HG02798 (cell line): ENCODE data around the gene PEX14.

Experiments
- ATAC-seq: cut with Tn5 transposase; IDR thresholded peaks from one replicate; pipeline ENCODE4 v1.9.1; 2021; ENCODE audit warnings: mild to moderate bottlenecking; ENCODE audit not compliant: unreplicated experiment, poor library complexity

PEX14 gene

DNA sequence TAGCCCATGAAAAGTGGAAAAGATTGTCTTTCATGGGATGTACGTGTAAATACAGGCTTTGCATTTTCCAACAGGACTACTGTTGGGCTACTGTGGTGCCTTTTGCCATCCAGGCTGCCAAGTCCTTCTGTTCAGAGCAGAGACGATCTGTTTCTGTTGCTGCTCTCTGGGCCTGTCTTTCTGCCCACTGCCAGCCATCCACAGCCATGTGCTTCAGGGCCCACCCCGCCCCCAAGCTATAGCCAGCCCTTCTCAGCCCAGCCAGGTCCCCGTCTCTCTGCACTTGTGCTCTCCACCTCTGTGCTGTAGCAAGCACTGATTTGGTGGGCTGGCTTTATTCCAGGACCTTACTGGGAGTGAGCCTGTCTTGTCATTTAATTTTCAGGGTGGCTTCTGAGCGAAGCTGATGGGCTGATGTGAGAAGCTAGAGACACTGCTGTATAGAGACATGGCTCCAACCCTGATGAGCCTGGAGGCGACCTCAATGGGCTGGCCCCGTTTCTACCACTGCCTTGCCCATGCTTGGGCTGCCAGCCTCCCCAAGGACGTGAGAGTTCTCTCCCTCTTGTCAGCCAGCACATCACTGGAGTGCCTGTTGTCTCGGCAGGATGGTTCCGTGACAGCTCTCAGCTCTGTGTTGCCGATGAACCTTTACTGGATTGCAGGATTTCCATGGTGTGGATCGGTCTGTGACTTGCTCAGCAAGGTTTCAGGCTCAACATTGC is 137.8 kb downstream of the PEX14 start:
- ATAC-seq = no peak

DNA sequence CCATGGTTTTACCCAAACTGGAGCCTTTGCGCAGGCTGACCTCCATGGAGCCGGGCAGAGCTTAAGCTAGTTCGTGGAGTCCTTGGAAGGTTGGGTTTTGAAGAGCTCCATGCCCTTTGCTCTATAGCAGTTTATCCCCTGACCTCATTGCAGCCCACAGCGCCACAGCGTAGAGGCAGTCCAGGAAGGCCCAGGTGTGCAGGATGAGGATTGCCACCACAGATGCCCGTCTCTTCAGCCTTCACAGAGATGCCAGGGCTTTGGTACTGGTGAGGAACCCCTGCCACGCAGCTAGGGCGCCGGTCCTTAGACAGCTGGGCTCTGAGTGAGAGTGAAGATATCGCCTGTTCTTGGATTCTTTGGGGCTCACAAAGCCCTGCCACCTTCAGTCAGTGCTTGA is 138.6 kb downstream of the PEX14 start:
- no peak for ATAC-seq

- no peak for ATAC-seq
Measured at GRCh38 chr1:10613861-10614260, 139.1 kb downstream of the PEX14 start.

- ATAC-seq = no peak
Measured at GRCh38 chr1:10614377-10615225, 139.9 kb downstream of the PEX14 start.

DNA sequence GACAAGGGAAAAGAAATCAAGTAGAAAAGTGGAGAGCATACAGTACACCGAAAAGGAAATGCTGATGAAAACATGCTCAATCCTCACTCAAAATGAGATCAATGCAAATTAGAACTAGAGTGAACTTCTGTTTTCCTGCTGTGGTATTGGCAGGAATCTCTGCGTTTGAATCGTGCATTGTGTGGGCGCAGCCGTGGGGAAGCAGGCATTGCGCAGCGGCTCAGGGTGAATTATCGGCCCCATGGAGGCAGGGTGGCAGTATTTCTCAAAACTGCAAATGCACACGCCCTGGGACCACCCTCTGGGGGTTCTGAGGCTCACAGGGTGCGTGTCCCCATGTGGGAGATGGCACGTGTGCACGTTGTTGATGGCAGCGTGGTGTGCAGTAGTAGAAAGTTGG is 140.6 kb downstream of the PEX14 start:
- no peak for ATAC-seq

DNA sequence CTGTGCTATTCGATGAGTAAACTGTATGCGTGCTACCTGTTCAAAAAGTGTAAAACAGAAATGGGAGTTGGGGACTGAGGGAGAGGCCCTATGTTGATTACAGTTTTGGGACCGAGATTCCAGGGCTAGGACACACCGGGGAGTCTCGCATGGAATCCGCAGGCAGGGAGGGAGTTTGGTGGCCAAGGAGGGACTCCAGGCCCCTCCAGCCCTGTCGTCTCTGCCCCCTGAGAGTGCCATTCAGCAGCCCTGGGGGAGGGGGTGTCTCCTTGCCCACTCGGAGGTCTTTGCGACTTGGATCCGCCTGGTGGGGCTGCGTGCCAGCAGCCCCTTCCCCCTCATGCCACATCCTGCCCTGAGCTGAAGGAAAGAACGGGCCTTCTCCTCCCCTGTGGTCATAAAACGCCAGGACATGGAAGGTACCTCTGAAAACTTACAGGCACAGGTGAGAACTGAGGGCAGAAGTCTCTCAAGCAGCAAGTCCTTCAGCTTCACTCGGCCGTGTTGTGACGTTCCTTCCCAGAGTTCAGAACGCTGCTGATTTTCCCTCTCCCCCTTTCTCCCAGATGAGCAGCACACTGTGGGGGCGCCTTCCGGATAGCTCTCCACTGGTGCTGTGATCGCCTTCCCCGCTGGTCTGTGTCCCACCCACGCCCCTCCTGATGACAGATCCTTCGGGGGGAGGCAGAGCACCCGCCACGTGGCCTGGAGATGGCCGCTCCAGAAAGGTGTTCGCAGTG is 141.4 kb downstream of the PEX14 start:
- no peak for ATAC-seq

GRCh38 chr1:10616696-10617095 is 141.9 kb downstream of the PEX14 start:
- ATAC-seq = no peak

GRCh38 chr1:10617318-10617717 is 142.6 kb downstream of the PEX14 start:
- no peak for ATAC-seq

DNA sequence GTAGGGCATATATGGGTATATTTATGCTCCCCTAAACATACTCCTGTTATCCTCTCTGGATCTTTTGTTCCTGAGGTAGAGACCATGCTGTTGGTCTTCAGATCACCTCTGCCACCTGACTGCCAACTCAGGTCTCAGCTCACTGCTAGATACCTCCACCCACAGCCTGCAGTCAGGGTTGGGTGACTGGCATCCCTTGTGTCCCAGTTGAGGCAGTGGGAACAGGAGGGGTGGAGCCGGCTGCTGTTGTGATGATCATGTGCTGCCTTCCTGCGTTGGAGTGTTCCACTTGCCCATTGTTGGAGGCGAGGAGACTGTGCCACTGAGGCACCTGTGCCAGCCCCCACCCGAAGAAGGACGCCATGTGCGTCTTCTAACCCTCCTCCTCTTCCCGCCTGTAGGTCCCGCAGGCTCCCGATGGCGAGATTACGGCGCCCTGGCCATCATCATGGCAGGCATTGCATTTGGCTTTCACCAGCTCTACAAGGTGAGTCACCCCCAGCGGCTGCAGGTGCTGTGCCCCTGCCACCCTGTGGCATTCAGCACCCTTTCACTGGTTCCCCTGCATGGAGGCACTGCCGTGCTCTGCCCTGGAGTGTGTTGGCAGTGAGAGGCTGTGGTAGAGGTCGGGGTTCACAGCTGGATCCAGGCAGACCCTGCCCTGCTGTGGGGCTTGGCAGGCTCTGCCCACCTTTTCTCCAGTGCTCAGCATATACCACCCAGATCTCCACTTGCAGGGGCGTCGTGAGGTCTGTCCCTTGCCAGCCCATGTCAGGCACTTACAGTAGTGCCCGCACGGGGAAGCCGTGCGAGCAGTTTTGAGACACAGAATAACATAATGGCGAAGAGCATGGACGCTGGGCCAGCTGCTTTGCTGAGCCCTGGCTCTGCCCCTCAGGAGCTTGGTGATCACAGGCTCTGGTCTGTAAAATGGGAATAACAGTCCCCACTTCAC is 143.5 kb downstream of the PEX14 start:
- no peak for ATAC-seq

DNA sequence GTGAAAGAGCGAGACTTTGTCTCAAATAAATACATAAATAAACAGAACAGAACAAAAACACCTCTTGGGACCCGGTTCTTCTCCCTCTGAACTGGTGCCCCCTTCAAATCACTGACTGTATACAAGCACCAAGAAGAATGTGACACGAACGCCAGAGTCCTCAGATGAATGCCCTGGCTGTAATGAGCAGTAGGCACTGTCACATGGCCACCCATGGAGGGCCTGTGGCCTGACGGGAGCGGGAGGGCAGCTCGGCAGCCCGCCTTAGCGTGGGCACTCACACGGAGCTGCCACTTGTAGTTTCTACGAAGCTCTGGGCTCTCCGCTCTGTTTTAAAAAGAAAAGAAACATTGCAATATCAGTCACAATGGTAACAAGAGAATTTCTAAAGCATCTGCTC is 146.0 kb downstream of the PEX14 start:
- ATAC-seq = no peak

- ATAC-seq = no peak
Measured at GRCh38 chr1:10621906-10622305, 147.2 kb downstream of the PEX14 start.

DNA sequence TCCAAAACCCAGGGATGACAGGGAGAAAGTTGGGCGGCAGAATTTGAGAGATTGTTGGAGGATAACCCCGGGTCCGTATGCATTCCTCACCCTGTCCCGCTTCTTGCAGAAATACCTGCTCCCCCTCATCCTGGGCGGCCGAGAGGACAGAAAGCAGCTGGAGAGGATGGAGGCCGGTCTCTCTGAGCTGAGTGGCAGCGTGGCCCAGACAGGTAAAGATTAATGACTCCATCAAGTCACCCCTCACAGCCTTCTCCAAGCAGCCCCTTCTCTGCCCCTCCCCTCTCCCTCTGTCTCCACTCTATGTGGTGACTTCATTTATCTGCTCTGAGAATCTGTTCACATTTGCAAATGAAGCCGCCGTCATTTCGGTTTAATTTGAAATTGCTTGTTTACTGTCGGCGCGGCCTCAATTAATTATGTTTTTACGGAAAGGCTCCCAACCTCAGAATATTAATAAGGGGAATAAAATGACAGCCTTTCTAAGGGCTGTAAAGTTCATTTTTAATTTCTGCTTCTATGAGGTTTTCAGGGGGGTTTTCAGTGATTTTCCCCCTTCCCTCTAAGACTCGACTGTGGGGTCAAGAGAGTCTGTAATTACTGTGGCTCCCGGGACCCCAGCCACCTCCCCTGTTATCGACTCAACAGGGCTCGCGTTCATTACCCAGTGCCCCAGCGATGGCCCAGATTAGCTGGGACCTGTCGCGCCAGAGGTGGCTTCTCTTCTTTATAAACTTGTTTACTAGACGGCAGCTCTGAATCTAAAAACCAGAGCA is 148.3 kb downstream of the PEX14 start:
- ATAC-seq = no peak

DNA sequence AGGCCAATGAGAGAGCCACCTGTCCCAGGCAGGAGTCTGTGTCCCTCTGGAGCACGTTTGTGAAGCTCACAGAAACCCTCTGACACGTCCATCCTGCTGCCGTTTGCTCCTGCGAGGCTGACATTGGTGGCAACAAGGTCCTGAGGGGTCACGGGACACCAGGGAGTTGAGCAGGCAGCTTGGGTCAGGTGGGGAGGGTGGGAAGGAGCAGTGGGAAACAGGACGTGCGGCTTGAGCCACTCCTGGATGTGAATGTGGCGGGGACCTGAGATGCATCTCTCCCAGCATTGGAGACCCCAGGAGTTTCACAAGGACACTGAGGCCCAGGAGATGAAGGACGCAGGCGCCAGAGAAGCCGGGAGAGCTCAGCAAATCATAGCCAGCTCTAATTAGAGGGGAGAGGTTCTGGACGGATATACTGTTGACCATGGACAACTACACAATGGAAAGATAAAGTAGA is 149.0 kb downstream of the PEX14 start:
- ATAC-seq = no peak

DNA sequence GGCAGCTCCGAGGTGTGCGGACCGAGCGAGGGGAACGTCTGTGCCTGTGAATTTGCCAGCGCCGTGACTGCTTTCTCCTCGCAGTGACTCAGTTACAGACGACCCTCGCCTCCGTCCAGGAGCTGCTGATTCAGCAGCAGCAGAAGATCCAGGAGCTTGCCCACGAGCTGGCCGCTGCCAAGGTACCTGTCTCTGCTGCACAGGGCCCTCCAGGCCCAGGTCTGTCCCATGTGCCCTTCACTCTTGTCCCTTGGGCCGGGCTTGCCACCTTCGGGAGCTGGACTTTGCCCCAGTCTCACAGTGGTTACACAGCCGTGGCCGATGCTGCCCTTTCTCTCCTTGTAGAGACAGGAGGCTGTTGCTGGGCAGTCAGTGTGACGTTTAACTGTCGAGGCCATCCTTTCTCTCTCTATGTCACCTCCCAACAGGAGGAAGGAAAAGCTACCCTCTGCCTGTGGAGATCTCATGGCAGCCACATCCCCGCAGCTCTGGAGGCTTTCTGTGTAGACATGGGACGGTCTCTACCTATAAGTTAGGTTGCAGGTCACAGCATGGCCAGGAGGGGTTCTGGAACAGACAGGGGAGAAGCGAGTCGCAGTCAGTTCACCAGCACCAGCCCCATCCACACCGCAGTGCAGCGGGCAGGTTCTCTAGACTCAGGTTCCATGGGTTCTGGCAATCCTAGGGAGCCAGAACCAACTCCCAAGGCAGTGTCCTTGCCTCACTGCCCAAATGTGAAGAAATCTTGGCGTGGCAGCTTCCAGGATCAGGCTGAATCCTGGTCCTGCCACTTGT is 149.7 kb downstream of the PEX14 start:
- no peak for ATAC-seq

- no peak for ATAC-seq
Measured at GRCh38 chr1:10625076-10625475, 150.3 kb downstream of the PEX14 start.

DNA sequence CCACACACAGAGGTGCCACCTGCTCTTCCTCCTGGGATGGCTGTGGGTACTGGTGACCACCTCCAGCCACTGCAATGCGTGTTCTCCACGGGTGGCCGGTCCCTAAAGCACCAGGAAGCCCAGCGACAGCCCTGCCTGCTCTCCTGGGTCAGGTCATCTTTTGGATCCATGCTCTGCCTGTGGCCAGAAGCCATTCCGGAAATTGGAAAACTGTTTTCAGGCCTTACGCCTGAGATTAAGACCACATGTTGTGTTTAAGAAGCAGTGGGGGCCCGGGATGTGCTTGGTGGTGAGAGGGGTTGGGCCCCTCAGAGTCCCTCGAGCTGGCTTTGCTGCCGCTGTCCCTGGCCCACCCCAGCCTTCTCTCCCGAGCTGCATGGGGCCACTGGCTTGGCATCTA is 150.8 kb downstream of the PEX14 start:
- no peak for ATAC-seq

DNA sequence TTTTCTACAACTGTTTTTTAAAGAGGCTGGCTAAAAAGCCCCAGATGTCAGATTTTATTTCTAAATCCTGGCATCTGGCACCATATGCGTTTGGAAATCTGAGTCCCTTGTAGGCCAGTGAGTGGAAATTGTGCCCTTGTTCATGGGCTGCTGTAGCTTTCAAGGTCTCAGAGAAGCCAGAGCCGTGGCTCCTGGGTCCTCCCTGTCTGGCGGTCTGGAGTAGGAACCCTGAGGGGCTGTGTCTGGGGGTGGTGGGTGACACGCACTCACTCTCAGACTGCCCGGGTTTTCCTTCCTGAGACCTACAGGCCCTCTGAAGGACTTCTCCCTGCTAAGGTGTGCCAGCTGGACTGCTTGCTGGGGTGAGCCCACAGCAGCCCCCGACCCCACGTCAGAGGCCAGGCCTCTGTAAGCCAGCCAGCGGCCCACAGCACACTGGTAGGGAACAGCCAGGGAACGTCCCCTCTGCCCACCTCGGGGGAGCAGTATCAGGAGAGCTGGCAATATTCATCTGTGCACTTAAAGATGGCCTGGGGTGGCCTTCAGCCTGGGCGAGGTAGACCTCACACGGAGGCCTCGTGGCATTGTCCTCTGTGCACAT is 151.5 kb downstream of the PEX14 start:
- ATAC-seq = no peak

GRCh38 chr1:10626791-10627410 is 152.2 kb downstream of the PEX14 start:
- no peak for ATAC-seq
